Hepatocyte (in vitro differentiated cells): ENCODE data around the gene UQCC2. TPM values are rescaled to one million over a fixed set of nuclear protein-coding genes. Genes with fewer than 3 reads are reported as not detected.

Experiments
- DNase-seq: peaks from one replicate; pipeline ENCODE4 v3.0.0-alpha.2; 2016; ENCODE audit warnings: low spot score
- H2AFZ ChIP-seq: fragments of 200-600 bp; sonication (generic); 2 replicates; pipeline ENCODE4 v1.6.0; 2016; ENCODE audit warnings: antibody characterized with exemption, mild to moderate bottlenecking
- H3K27ac ChIP-seq: fragments of 200-600 bp; sonication (generic); 2 replicates; pipeline ENCODE4 v1.5.1; 2016; ENCODE audit warnings: mild to moderate bottlenecking
- H3K27me3 ChIP-seq: fragments of 200-600 bp; sonication (generic); 2 replicates; pipeline ENCODE4 v1.6.1; 2016
- H3K36me3 ChIP-seq: fragments of 200-600 bp; sonication (generic); replicated peaks from 2 replicates; pipeline ENCODE4 v1.5.1; 2016; ENCODE audit warnings: low read depth; ENCODE audit not compliant: insufficient read depth
- H3K4me1 ChIP-seq: fragments of 200-600 bp; sonication (generic); 2 replicates; pipeline ENCODE4 v1.5.1; 2016; ENCODE audit warnings: mild to moderate bottlenecking, moderate library complexity; ENCODE audit not compliant: insufficient read depth
- H3K4me2 ChIP-seq: fragments of 200-600 bp; sonication (generic); 2 replicates; pipeline ENCODE4 v1.6.0; 2016
- H3K4me3 ChIP-seq: fragments of 200-600 bp; sonication (generic); 2 replicates; pipeline ENCODE4 v1.5.1; 2016; ENCODE audit warnings: mild to moderate bottlenecking
- H3K79me2 ChIP-seq: fragments of 200-600 bp; sonication (generic); 2 replicates; pipeline ENCODE4 v1.6.0; 2017; ENCODE audit warnings: mild to moderate bottlenecking
- H3K9me2 ChIP-seq: fragments of 200-600 bp; sonication (generic); replicated peaks from 2 replicates; pipeline ENCODE4 v1.6.0; 2017; ENCODE audit warnings: mild to moderate bottlenecking; ENCODE audit not compliant: insufficient read depth
- H3K9me3 ChIP-seq: fragments of 200-600 bp; sonication (generic); 2 replicates; pipeline ENCODE4 v1.5.1; 2016; ENCODE audit warnings: low read depth, mild to moderate bottlenecking
- H4K20me1 ChIP-seq: fragments of 200-600 bp; sonication (generic); 2 replicates; pipeline ENCODE4 v1.6.0; 2016; ENCODE audit warnings: mild to moderate bottlenecking; ENCODE audit not compliant: insufficient read depth, poor library complexity, severe bottlenecking
- EZH2 ChIP-seq: fragments of 200-600 bp; sonication (generic); IDR thresholded peaks from 2 replicates; pipeline ENCODE4 v1.6.1; 2016; ENCODE audit warnings: antibody characterized with exemption, mild to moderate bottlenecking, borderline replicate concordance
- EZH2phosphoT487 ChIP-seq: fragments of 200-600 bp; sonication (generic); IDR thresholded peaks from one replicate; pipeline ENCODE4 v1.6.1; 2018; ENCODE audit warnings: antibody characterized with exemption, mild to moderate bottlenecking, low read depth, moderate library complexity; ENCODE audit not compliant: unreplicated experiment, severe bottlenecking
- WGBS: methylation state at CpG from one replicate; pipeline ENCODE4 v1.1.6; 2016; ENCODE audit warnings: low lambda C conversion rate; ENCODE audit errors: missing lambda C conversion rate; 5-methylcytosine and 5-hydroxymethylcytosine counted together
- polyA plus RNA-seq: library from polyadenylated mRNA; unstranded; fragments of >200 nt; fragmentation: Nextera tagmentation; extraction: Ambion mirVana; gene quantifications from 2 replicates; pipeline ENCODE4 v1.2.1, GENCODE V29; 2016
- total RNA-seq: library from RNA; depleted of rRNA; stranded (reverse); fragments of >200 nt; gene quantifications from 2 replicates; pipeline ENCODE4 v1.2.3, GENCODE V29; 2014
- TF ChIP-seq, protein P1 (sequence below): fragments of 200-600 bp; sonication (generic); IDR thresholded peaks from 2 replicates; pipeline ENCODE4 v1.5.1; 2016; ENCODE audit warnings: antibody characterized with exemption, mild to moderate bottlenecking; ENCODE audit not compliant: poor library complexity

Gene UQCC2
- total and polyA plus RNA-seq, 2 experiments from 2014 or later = 44.7 to 151 TPM

DNA sequence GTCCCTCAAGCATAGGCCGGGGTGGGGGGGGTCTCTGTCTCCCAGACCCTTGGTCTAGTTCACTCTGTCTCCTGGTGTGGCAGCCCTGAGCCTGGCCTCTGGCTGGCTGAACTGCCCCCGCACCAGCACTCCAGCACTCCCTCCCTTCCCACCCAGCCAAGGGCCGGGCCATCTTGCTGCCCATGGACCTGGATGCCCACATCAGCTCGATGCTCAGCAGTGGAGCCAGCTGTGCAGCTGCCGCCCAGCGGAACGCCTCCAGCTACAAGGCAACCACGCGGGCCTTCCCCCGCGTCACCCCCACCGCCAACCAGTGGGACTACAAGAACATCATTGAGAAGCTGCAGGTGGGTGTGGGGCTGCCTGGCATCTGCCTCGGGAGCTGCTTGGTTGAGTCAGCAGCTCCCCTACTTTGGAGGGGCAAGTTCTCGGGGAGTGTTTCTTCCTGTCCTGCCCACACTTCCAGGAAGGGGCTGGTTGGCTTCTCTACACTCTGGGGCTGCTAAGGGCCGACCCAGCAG lies 28.4 kb downstream of the UQCC2 start:
- Histone ChIP-seq H3K79me2 (no peaks in the 10 kb centered on the region), H3K4me1 (no peaks in the 10 kb centered on the region), H3K36me3 (no peaks in the 10 kb centered on the region), H3K27ac (no peak overlapping the region), H2AFZ (no peak overlapping the region), H3K4me2 (no peak overlapping the region), H3K9me2 (no peaks in the 10 kb centered on the region), H4K20me1 (no peaks in the 10 kb centered on the region), H3K9me3 (no peaks in the 10 kb centered on the region), H3K4me3 (no peak overlapping the region), H3K27me3 (no peaks in the 10 kb centered on the region)
- no peak for DNase-seq
- 94% methylated on average over 13 of the region's 15 CpGs for WGBS
- no peak for TF ChIP-seq EZH2phosphoT487

DNA sequence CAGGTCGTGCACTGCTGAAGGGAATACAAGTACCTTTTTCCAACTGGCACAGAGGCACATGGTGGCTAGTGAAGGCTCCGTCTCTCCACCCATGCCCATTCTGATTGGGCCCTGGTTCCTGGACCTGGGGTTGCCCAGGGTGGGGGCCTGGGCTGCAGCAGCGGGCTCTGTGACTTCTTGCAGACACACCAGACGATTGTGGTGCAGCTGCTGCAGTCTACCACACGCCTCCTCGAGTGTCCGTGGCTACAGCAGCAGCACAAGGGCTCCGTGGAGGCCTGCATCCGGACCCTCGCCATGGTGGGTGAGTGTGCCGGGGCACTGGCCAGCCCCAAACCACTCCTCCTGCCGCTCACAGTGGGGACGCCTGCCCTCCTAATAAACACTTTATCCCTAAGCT lies 29.2 kb downstream of the UQCC2 start:
- no peaks in the 10 kb centered on the region for H3K27me3 ChIP-seq
- H3K9me2 ChIP-seq = no peaks in the 10 kb centered on the region
- no peaks in the 10 kb centered on the region for H4K20me1 ChIP-seq
- TF ChIP-seq EZH2 (no peak), EZH2phosphoT487 (no peak)
- TF ChIP-seq, protein P1, sequence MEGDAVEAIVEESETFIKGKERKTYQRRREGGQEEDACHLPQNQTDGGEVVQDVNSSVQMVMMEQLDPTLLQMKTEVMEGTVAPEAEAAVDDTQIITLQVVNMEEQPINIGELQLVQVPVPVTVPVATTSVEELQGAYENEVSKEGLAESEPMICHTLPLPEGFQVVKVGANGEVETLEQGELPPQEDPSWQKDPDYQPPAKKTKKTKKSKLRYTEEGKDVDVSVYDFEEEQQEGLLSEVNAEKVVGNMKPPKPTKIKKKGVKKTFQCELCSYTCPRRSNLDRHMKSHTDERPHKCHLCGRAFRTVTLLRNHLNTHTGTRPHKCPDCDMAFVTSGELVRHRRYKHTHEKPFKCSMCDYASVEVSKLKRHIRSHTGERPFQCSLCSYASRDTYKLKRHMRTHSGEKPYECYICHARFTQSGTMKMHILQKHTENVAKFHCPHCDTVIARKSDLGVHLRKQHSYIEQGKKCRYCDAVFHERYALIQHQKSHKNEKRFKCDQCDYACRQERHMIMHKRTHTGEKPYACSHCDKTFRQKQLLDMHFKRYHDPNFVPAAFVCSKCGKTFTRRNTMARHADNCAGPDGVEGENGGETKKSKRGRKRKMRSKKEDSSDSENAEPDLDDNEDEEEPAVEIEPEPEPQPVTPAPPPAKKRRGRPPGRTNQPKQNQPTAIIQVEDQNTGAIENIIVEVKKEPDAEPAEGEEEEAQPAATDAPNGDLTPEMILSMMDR = no peak
- DNase-seq = no peak
- no peaks in the 10 kb centered on the region for H3K36me3 ChIP-seq
- no peaks in the 10 kb centered on the region for H3K9me3 ChIP-seq
- H3K4me1 ChIP-seq = no peaks in the 10 kb centered on the region
- H3K79me2 ChIP-seq = no peaks in the 10 kb centered on the region
- H2AFZ ChIP-seq = no peak overlapping the region
- no peak overlapping the region for H3K27ac ChIP-seq
- H3K4me3 ChIP-seq = no peak overlapping the region
- 97% methylated on average over 13 of the region's 13 CpGs for WGBS
- H3K4me2 ChIP-seq = no peak overlapping the region

DNA sequence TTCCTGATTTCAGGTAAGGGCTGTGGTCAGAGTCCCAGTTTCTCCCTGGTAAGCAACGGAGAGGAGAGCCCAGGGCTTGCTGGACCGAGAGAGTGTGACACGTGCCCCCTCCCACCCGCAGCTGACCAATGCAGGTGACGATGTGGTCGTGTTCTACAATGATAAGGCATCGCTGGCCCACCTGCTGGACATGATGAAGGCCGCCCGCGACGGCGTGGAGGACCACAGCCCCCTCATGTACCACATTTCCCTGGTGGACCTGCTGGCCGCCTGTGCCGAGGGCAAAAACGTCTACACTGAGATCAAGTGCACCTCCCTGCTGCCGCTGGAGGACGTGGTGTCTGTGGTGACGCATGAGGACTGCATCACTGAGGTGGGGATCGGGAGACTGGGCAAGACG lies 31.7 kb downstream of the UQCC2 start:
- Histone ChIP-seq H3K4me3 (no peak overlapping the region), H2AFZ (no peak overlapping the region), H3K9me3 (no peaks in the 10 kb centered on the region), H3K36me3 (no peaks in the 10 kb centered on the region), H3K4me2 (no peak overlapping the region), H4K20me1 (no peaks in the 10 kb centered on the region), H3K9me2 (no peaks in the 10 kb centered on the region), H3K79me2 (no peaks in the 10 kb centered on the region), H3K27me3 (no peaks in the 10 kb centered on the region), H3K27ac (no peak overlapping the region), H3K4me1 (no peaks in the 10 kb centered on the region)
- 94% methylated on average over 19 of the region's 20 CpGs for WGBS
- no peak for DNase-seq
- TF ChIP-seq EZH2 = no peak
- TF ChIP-seq EZH2phosphoT487 = no peak
- TF ChIP-seq, protein P1 = no peak

DNA sequence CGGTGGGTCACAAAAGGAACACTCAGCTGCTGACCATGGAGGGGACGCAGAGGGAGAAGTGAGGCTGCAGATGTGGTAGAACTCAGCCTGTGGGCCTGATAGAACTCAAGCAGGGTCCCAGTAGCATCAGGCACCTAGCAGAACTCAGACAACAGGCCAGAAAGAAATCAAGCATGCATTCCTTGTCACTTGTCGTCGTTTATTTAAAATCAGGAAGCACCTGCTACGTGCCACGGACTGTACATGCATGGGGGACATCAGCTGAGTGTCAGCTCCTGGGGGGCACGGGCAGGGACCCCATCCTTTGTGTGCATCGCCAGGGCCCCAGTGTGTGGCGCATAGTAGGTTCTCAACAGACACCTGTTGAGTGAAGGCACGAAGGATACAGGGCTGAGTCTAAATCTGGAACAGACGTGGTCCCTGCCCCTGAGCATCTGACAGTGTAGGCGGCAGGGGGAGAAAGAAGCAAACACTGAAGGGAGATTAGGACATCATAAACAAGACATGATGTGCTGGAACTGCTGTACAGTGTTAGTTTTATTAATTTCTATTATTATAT lies 32.5 kb downstream of the UQCC2 start:
- Histone ChIP-seq H3K79me2 (no peaks in the 10 kb centered on the region), H3K36me3 (no peaks in the 10 kb centered on the region), H3K27me3 (no peaks in the 10 kb centered on the region), H3K4me1 (no peaks in the 10 kb centered on the region), H3K4me3 (no peak overlapping the region), H3K9me2 (no peaks in the 10 kb centered on the region), H3K9me3 (no peaks in the 10 kb centered on the region), H4K20me1 (no peaks in the 10 kb centered on the region), H2AFZ (no peak overlapping the region), H3K4me2 (no peak overlapping the region), H3K27ac (no peak overlapping the region)
- TF ChIP-seq EZH2phosphoT487 = no peak
- TF ChIP-seq EZH2 = no peak
- TF ChIP-seq, protein P1 = no peak
- WGBS = 95% methylated on average over 12 of the region's 12 CpGs
- DNase-seq = no peak
